IMR-90 (cell line): ENCODE results near the gene GCH1. TPM values are rescaled to one million over a fixed set of nuclear protein-coding genes. Genes with fewer than 3 reads are reported as not detected.

ENCODE experiments used
- ATAC-seq: fragments of 200-7000 bp; cut with Tn5 transposase; 2 replicates; pipeline ENCODE4 v1.9.1; 2020; ENCODE audit warnings: low read depth, mild to moderate bottlenecking, moderate library complexity
- BruUV-seq: library from RNA; stranded (reverse); fragments of 400-500 nt; replicated peaks from 2 replicates; lab custom pipeline; 2021; lab: Mats Ljungman, UMichigan
- CTCF ChIA-PET: fragments of 300-600 bp; formaldehyde crosslinking; extraction: SDS; loops from one replicate; lab custom pipeline; 2021; ENCODE audit warnings: antibody characterized with exemption; lab: Yijun Ruan, JAX
- POLR2A ChIA-PET: fragments of 300-600 bp; sonication (Branson Sonifier 250); formaldehyde crosslinking; loops from one replicate; lab custom pipeline; 2022; ENCODE audit warnings: antibody characterized with exemption; ENCODE audit not compliant: unreplicated experiment; lab: Charles Lee
- DNase-seq: peaks from one replicate; pipeline ENCODE4 v3.0.0; 2013
- H2AFZ ChIP-seq: replicated peaks from 2 replicates; pipeline ENCODE3; 2013; ENCODE audit warnings: low read length, mild to moderate bottlenecking; ENCODE audit not compliant: poor library complexity
- H2AK5ac ChIP-seq: 2 replicates; pipeline ENCODE4 v1.6.1; 2013; ENCODE audit warnings: low read depth, low read length, inconsistent platforms
- H2AK9ac ChIP-seq: replicated peaks from 2 replicates; pipeline ENCODE3; 2013; ENCODE audit warnings: mild to moderate bottlenecking, low read depth, low read length, moderate library complexity; ENCODE audit not compliant: poor library complexity
- H2BK120ac ChIP-seq: 2 replicates; pipeline ENCODE4 v1.6.1; 2013; ENCODE audit warnings: low read depth, low read length, inconsistent platforms
- H2BK15ac ChIP-seq: 3 replicates; pipeline ENCODE4 v1.6.1; 2013; ENCODE audit warnings: low read depth, low read length, inconsistent platforms
- H2BK20ac ChIP-seq: 2 replicates; pipeline ENCODE4 v1.6.1; 2013; ENCODE audit warnings: low read depth, mild to moderate bottlenecking, inconsistent platforms, low read length, moderate library complexity
- H2BK5ac ChIP-seq: 2 replicates; pipeline ENCODE4 v1.6.1; 2013; ENCODE audit warnings: mild to moderate bottlenecking, low read depth, low read length, inconsistent platforms; ENCODE audit not compliant: poor library complexity, severe bottlenecking
- H3K14ac ChIP-seq: replicated peaks from 2 replicates; pipeline ENCODE4 v1.6.1; 2013; ENCODE audit warnings: low read depth, low read length, inconsistent platforms
- H3K18ac ChIP-seq: 2 replicates; pipeline ENCODE4 v1.6.1; 2013; ENCODE audit warnings: low read depth, low read length, control low read depth
- H3K23ac ChIP-seq: 2 replicates; pipeline ENCODE4 v1.6.1; 2013; ENCODE audit warnings: low read depth, low read length, inconsistent platforms
- H3K27ac ChIP-seq: 2 replicates; pipeline ENCODE4 v1.5.1; 2013; ENCODE audit warnings: mild to moderate bottlenecking, control low read depth, low read length; ENCODE audit not compliant: insufficient read depth
- H3K27me3 ChIP-seq: 2 replicates; pipeline ENCODE4 v1.6.1; 2013; ENCODE audit warnings: low read length; ENCODE audit not compliant: control insufficient read depth, insufficient read depth
- H3K36me3 ChIP-seq: 2 replicates; pipeline ENCODE4 v1.6.1; 2013; ENCODE audit warnings: low read length, mixed read lengths; ENCODE audit not compliant: control insufficient read depth, insufficient read depth
- H3K4ac ChIP-seq: 2 replicates; pipeline ENCODE4 v1.6.1; 2013; ENCODE audit warnings: low read depth, low read length, inconsistent platforms
- H3K4me1 ChIP-seq: 2 replicates; pipeline ENCODE4 v1.6.1; 2013; ENCODE audit warnings: low read length, mixed read lengths; ENCODE audit not compliant: control insufficient read depth, insufficient read depth
- H3K4me2 ChIP-seq: 2 replicates; pipeline ENCODE4 v1.6.1; 2013; ENCODE audit warnings: low read depth, mild to moderate bottlenecking, control low read depth, low read length, moderate library complexity
- H3K4me3 ChIP-seq: 2 replicates; pipeline ENCODE4 v1.5.1; 2013; ENCODE audit warnings: low read depth, mild to moderate bottlenecking, control low read depth, low read length, moderate library complexity; ENCODE audit not compliant: insufficient read depth
- H3K56ac ChIP-seq: 2 replicates; pipeline ENCODE4 v1.6.1; 2013; ENCODE audit warnings: low read length, inconsistent platforms; ENCODE audit not compliant: insufficient read depth; ENCODE audit errors: extremely low read depth
- H3K79me1 ChIP-seq, 2 experiments: 2 replicates each; pipeline ENCODE4 v1.6.1; 2013; ENCODE audit warnings: low read length in 2 of 2, inconsistent platforms in 1 of 2, low read depth in 1 of 2
- H3K9ac ChIP-seq: 2 replicates; pipeline ENCODE4 v1.6.1; 2013; ENCODE audit warnings: low read depth, low read length, control low read depth
- H3K9me1 ChIP-seq: 2 replicates; pipeline ENCODE4 v1.6.1; 2013; ENCODE audit warnings: low read length, inconsistent platforms; ENCODE audit not compliant: insufficient read depth
- H3K9me3 ChIP-seq: 2 replicates; pipeline ENCODE4 v1.6.1; 2013; ENCODE audit warnings: low read length; ENCODE audit not compliant: control insufficient read depth, insufficient read depth
- H4K20me1 ChIP-seq: 2 replicates; pipeline ENCODE4 v1.6.1; 2013; ENCODE audit warnings: low read length, inconsistent platforms; ENCODE audit not compliant: insufficient read depth
- H4K5ac ChIP-seq: 2 replicates; pipeline ENCODE4 v1.6.1; 2013; ENCODE audit warnings: mild to moderate bottlenecking, low read depth, low read length, control low read depth
- H4K8ac ChIP-seq, 2 experiments: 2 replicates each; pipeline ENCODE4 v1.6.1; 2013; ENCODE audit warnings: low read depth in 2 of 2, low read length in 2 of 2, control low read depth in 1 of 2, inconsistent platforms in 1 of 2
- H4K91ac ChIP-seq: 2 replicates; pipeline ENCODE4 v1.6.1; 2013; ENCODE audit warnings: low read depth, low read length, inconsistent platforms; ENCODE audit not compliant: insufficient read depth
- FOS ChIP-seq: fragments of 150-350 bp; IDR thresholded peaks from 2 replicates; pipeline ENCODE4 v1.6.1; 2016; ENCODE audit warnings: low read depth, low read length
- MAFK ChIP-seq: IDR thresholded peaks from 2 replicates; pipeline ENCODE4 v1.6.1; 2012; ENCODE audit warnings: low read depth, low read length, improper control_type of control experiment
- MAZ ChIP-seq: IDR thresholded peaks from 2 replicates; pipeline ENCODE4 v1.6.1; 2012; ENCODE audit warnings: low read depth, mild to moderate bottlenecking, low read length, improper control_type of control experiment, moderate library complexity, borderline replicate concordance
- SMC3 ChIP-seq: fragments of 150-350 bp; IDR thresholded peaks from 2 replicates; pipeline ENCODE4 v1.6.1; 2016; ENCODE audit warnings: low read depth, mild to moderate bottlenecking, antibody characterized with exemption, low read length, moderate library complexity
- WGBS, 2 experiments: methylation state at CpG; one replicate each; pipeline versions ENCODE4 v1.1.5 to v1.1.7; 2013; ENCODE audit warnings: missing lambda C conversion rate in 2 of 2; ENCODE audit not compliant: insufficient read length in 1 of 2; ENCODE audit errors: extremely low coverage in 2 of 2; 5-methylcytosine and 5-hydroxymethylcytosine counted together
- dilution Hi-C: fragments of 300-500 bp; cut with HindIII; formaldehyde crosslinking; loops from one replicate; pipeline ENCODE4 v1.14.3; 2018; ENCODE audit warnings: low sequenced_read_pairs; ENCODE audit not compliant: unreplicated experiment
- in situ Hi-C: fragments of 300-500 bp; cut with MboI; formaldehyde crosslinking; loops from 3 replicates; pipeline ENCODE4 v1.14.3; 2019; ENCODE audit warnings: low sequenced_read_pairs, inconsistent platforms, mixed read lengths
- intact Hi-C: fragments of 100-400 bp; cut with micrococcal nuclease; formaldehyde crosslinking; loops from 2 replicates; pipeline ENCODE4 v1.10.0; 2022
- polyA plus RNA-seq, 3 experiments: library from polyadenylated mRNA; depleted of rRNA; stranded (reverse); fragments of >200 nt; gene quantifications; 2 replicates each; pipeline ENCODE4 v1.2.3, GENCODE V29; 2012; ENCODE audit warnings: low replicate concordance in 1 of 3
- total RNA-seq: library from RNA; depleted of rRNA; stranded (reverse); fragments of >200 nt; gene quantifications from 2 replicates; pipeline ENCODE4 v1.2.3, GENCODE V29; 2012

The GCH1 gene
- total and polyA plus RNA-seq, 2 of the 4 experiments (the other 2 are of a cell fraction) = 0.54 to 0.74 TPM

DNA sequence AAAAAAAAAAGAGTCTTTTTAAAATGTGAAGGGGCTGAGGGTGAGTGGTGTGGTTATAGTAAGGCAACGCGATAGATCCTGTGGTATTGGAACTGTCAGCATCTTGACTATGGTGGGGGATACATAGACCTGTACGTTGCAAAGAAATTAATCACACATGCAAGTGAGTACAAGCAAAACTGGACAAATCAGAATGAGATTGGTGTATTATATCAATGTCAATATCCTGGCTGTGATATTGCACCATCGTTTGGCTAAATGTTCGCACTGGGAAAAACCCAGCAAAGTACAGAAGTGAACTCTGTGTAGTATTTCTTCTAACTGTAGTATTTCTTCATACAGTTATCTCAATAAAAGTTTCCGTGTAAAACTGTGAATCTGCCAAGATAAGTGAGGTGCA lies 67.9 kb downstream of the GCH1 start:
- no peaks in the 10 kb centered on the region for H3K36me3 ChIP-seq
- H3K9me3 ChIP-seq = peaks cover 4% of the 10 kb centered on the region; the same call in 1 of the 2 replicates
- TF ChIP-seq MAZ = no peak
- TF ChIP-seq MAFK = no peak
- no peak for TF ChIP-seq FOS
- TF ChIP-seq SMC3 = no peak
- no peak overlapping the region for H2AK5ac ChIP-seq
- no TSS peak for BruUV-seq
- H3K4ac ChIP-seq = no peak overlapping the region
- H3K18ac ChIP-seq = no peak overlapping the region
- H3K27me3 ChIP-seq = peaks cover 11% of the 10 kb centered on the region
- CTCF ChIA-PET = no interaction called here
- H3K4me2 ChIP-seq = no peak overlapping the region
- no peaks in the 10 kb centered on the region for H3K9me1 ChIP-seq
- no peak overlapping the region for H4K91ac ChIP-seq
- POLR2A ChIA-PET = no interaction called here
- DNase-seq (no peak), ATAC-seq (no peak)
- dilution Hi-C loops = no loop called here
- H3K79me1 ChIP-seq = no peaks in the 10 kb centered on the region
- H4K8ac ChIP-seq = no peak overlapping the region
- H3K23ac ChIP-seq = no peak overlapping the region
- H2AFZ ChIP-seq = no peak overlapping the region
- H3K4me3 ChIP-seq = no peak overlapping the region
- in situ Hi-C loops = no loop called here
- no peak overlapping the region for H2BK5ac ChIP-seq
- no peak overlapping the region for H2BK20ac ChIP-seq
- no peak overlapping the region for H3K27ac ChIP-seq
- no peaks in the 10 kb centered on the region for H4K20me1 ChIP-seq
- no peak overlapping the region for H2BK120ac ChIP-seq
- intact Hi-C loops = no loop called here
- H2AK9ac ChIP-seq = no peak overlapping the region
- no peak overlapping the region for H4K5ac ChIP-seq
- H3K56ac ChIP-seq = no peak overlapping the region
- H3K14ac ChIP-seq = no peak overlapping the region
- H3K4me1 ChIP-seq = no peaks in the 10 kb centered on the region
- no peak overlapping the region for H2BK15ac ChIP-seq
- no peak overlapping the region for H3K9ac ChIP-seq
- 93% methylated on average over 2 of the region's 6 CpGs; no CpG with 5 or more reads in 1 of the 2 experiments for WGBS, 2 experiments
